H9 (cell line): ENCODE results near the gene CACNA1F. TPM values are rescaled to one million over a fixed set of nuclear protein-coding genes. Genes with fewer than 3 reads are reported as not detected.

Experiments used
- DNase-seq: peaks from one replicate; pipeline ENCODE4 v3.0.0-alpha.2; 2017
- H2AFZ ChIP-seq: one replicate; pipeline ENCODE4 v1.6.1; 2013; ENCODE audit warnings: mild to moderate bottlenecking, low read length, control low read depth, moderate library complexity
- H2AK5ac ChIP-seq: 2 replicates; pipeline ENCODE4 v1.6.1; 2013; ENCODE audit warnings: low read length, control low read depth, mixed read lengths; ENCODE audit not compliant: insufficient read length
- H2BK120ac ChIP-seq: one replicate; pipeline ENCODE4 v1.6.1; 2013; ENCODE audit warnings: low read depth, mild to moderate bottlenecking, low read length, control low read depth, inconsistent platforms; ENCODE audit not compliant: poor library complexity, severe bottlenecking
- H2BK12ac ChIP-seq: 2 replicates; pipeline ENCODE4 v1.6.1; 2013; ENCODE audit warnings: low read length, control low read depth, mixed read lengths, low read depth; ENCODE audit not compliant: insufficient read length
- H2BK15ac ChIP-seq: 2 replicates; pipeline ENCODE4 v1.6.1; 2013; ENCODE audit warnings: low read depth, low read length, control low read depth
- H2BK20ac ChIP-seq: one replicate; pipeline ENCODE4 v1.6.1; 2013; ENCODE audit warnings: low read depth, mild to moderate bottlenecking, low read length, control low read depth, inconsistent platforms; ENCODE audit not compliant: poor library complexity, severe bottlenecking
- H2BK5ac ChIP-seq: 2 replicates; pipeline ENCODE4 v1.6.1; 2013; ENCODE audit warnings: low read length, control low read depth, mixed read lengths; ENCODE audit not compliant: insufficient read length
- H3K14ac ChIP-seq: 2 replicates; pipeline ENCODE4 v1.6.1; 2013; ENCODE audit warnings: low read length, control low read depth; ENCODE audit not compliant: insufficient read depth
- H3K18ac ChIP-seq: 2 replicates; pipeline ENCODE4 v1.6.1; 2013; ENCODE audit warnings: low read depth, mild to moderate bottlenecking, mixed read lengths, low read length, control low read depth; ENCODE audit not compliant: insufficient read length
- H3K23ac ChIP-seq: 2 replicates; pipeline ENCODE4 v1.6.1; 2013; ENCODE audit warnings: low read length, control low read depth, mixed read lengths, low read depth; ENCODE audit not compliant: insufficient read length
- H3K23me2 ChIP-seq: 2 replicates; pipeline ENCODE4 v1.6.1; 2013; ENCODE audit warnings: low read depth, mild to moderate bottlenecking, mixed read lengths, low read length, control low read depth; ENCODE audit not compliant: insufficient read length, poor library complexity, severe bottlenecking
- H3K27ac ChIP-seq: 2 replicates; pipeline ENCODE4 v1.5.1; 2013; ENCODE audit warnings: low read length, control low read depth, mixed read lengths, low read depth; ENCODE audit not compliant: insufficient read length
- H3K27me3 ChIP-seq: 2 replicates; pipeline ENCODE4 v1.6.1; 2013; ENCODE audit warnings: low read length, control low read depth, inconsistent platforms; ENCODE audit not compliant: insufficient read depth
- H3K4ac ChIP-seq: 2 replicates; pipeline ENCODE4 v1.6.1; 2013; ENCODE audit warnings: low read depth, mild to moderate bottlenecking, control low read depth, inconsistent platforms, low read length, moderate library complexity
- H3K4me1 ChIP-seq: 2 replicates; pipeline ENCODE4 v1.6.1; 2013; ENCODE audit warnings: low read length, control low read depth, inconsistent platforms; ENCODE audit not compliant: insufficient read depth
- H3K4me2 ChIP-seq: 2 replicates; pipeline ENCODE4 v1.6.1; 2013; ENCODE audit warnings: low read length, control low read depth, mixed read lengths; ENCODE audit not compliant: insufficient read length, insufficient read depth
- H3K56ac ChIP-seq: 2 replicates; pipeline ENCODE4 v1.6.1; 2013; ENCODE audit warnings: low read depth, mild to moderate bottlenecking, mixed read lengths, low read length, control low read depth; ENCODE audit not compliant: insufficient read length
- H3K79me1 ChIP-seq: 2 replicates; pipeline ENCODE4 v1.6.1; 2013; ENCODE audit warnings: low read depth, mild to moderate bottlenecking, moderate library complexity, low read length, control low read depth, inconsistent platforms; ENCODE audit not compliant: insufficient read depth, poor library complexity, severe bottlenecking
- H3K79me2 ChIP-seq: 2 replicates; pipeline ENCODE4 v1.6.1; 2013; ENCODE audit warnings: low read length, control low read depth, inconsistent platforms; ENCODE audit not compliant: insufficient read depth
- H3K9ac ChIP-seq: 2 replicates; pipeline ENCODE4 v1.6.1; 2013; ENCODE audit warnings: low read length, control low read depth, mixed read lengths; ENCODE audit not compliant: insufficient read length; ENCODE audit errors: extremely low read depth
- H3K9me3 ChIP-seq: one replicate; pipeline ENCODE4 v1.6.1; 2013; ENCODE audit warnings: low read depth, low read length, inconsistent platforms; ENCODE audit not compliant: control insufficient read depth
- H3T11ph ChIP-seq: one replicate; pipeline ENCODE4 v1.6.1; 2013; ENCODE audit warnings: mild to moderate bottlenecking, low read length, control low read depth, inconsistent platforms
- H4K20me1 ChIP-seq: one replicate; pipeline ENCODE4 v1.6.1; 2013; ENCODE audit not compliant: control insufficient read depth, insufficient read length, insufficient read depth
- H4K5ac ChIP-seq: 2 replicates; pipeline ENCODE4 v1.6.1; 2013; ENCODE audit warnings: low read depth, mild to moderate bottlenecking, mixed read lengths, low read length, control low read depth; ENCODE audit not compliant: insufficient read length
- H4K8ac ChIP-seq: replicated peaks from 2 replicates; pipeline ENCODE4 v1.6.1; 2013; ENCODE audit warnings: low read length, control low read depth, mixed read lengths, low read depth; ENCODE audit not compliant: insufficient read length
- H4K91ac ChIP-seq: 2 replicates; pipeline ENCODE4 v1.6.1; 2013; ENCODE audit warnings: low read depth, mild to moderate bottlenecking, moderate library complexity, mixed read lengths, low read length, control low read depth; ENCODE audit not compliant: insufficient read length
- H3K27ac Mint-ChIP-seq, 3 experiments: 2 replicates in 2 of 3; 3 replicates in 1 of 3; pipeline ENCODE4 v1.8.0; 2020 to 2021; ENCODE audit warnings: mixed read lengths in 3 of 3, mild to moderate bottlenecking in 1 of 3, moderate library complexity in 1 of 3
- H3K27me3 Mint-ChIP-seq: 2 replicates; pipeline ENCODE4 v1.8.0; 2021; ENCODE audit warnings: low read depth, mild to moderate bottlenecking, moderate library complexity, mixed read lengths
- H3K36me3 Mint-ChIP-seq, 3 experiments: 2 replicates in 2 of 3; 3 replicates in 1 of 3; pipeline ENCODE4 v1.8.0; 2020 to 2021; ENCODE audit warnings: low read depth in 3 of 3, mixed read lengths in 3 of 3; ENCODE audit not compliant: insufficient read depth in 1 of 3
- H3K4me1 Mint-ChIP-seq, 2 experiments: 2 replicates each; pipeline ENCODE4 v1.8.0; 2020; ENCODE audit warnings: mixed read lengths in 2 of 2
- H3K4me3 Mint-ChIP-seq, 2 experiments: 2 replicates in 1 of 2; 3 replicates in 1 of 2; pipeline ENCODE4 v1.8.0; 2020 to 2021; ENCODE audit warnings: mild to moderate bottlenecking in 2 of 2, mixed read lengths in 2 of 2, moderate library complexity in 1 of 2
- H3K9me3 Mint-ChIP-seq, 2 experiments: 2 replicates in 1 of 2; 3 replicates in 1 of 2; pipeline ENCODE4 v1.8.0; 2020; ENCODE audit warnings: mild to moderate bottlenecking in 2 of 2, mixed read lengths in 2 of 2, moderate library complexity in 1 of 2
- WGBS: extraction: QIAGEN DNeasy Blood & Tissue Kit; methylation state at CpG from one replicate; pipeline ENCODE4 v1.1.7; 2013; ENCODE audit warnings: missing lambda C conversion rate, low lambda C conversion rate, mixed read lengths; ENCODE audit not compliant: insufficient read length; ENCODE audit errors: extremely low coverage; 5-methylcytosine and 5-hydroxymethylcytosine counted together
- total RNA-seq: library from RNA; stranded (reverse); gene quantifications from 2 replicates; pipeline ENCODE4 v1.2.1, GENCODE V29; 2021
- TF ChIP-seq, protein P1 (sequence below): fragments of 200-600 bp; sonication (generic); conservative IDR thresholded peaks from 3 replicates; pipeline ENCODE4 v1.8.0; 2021; ENCODE audit warnings: antibody characterized with exemption, mild to moderate bottlenecking

CACNA1F gene
- total RNA-seq, 1 experiment from 2014 or later: 1.4 TPM

DNA sequence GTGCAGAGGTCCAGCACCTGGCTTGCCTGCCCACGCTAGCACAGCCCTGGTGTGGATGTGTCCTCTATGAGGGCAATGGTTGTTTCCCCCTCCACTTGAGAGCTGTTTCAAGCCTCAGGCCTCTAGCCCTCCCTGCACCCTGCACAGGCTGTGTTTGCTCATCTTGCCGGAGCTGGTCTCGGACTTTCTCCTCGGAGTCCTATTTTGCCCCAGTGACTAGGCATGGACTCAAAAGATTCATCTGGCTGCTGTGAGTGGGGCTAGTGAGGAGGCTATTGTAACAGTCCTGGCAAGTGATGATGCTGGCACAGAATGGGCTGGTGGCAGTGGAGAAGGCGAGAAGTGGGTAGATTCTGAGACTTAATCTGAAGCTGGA, 25.6 kb upstream of the CACNA1F start:
- H3K9me3 Mint-ChIP-seq: peaks cover 67 to 71% of the 10 kb centered on the region in 2 experiments
- H3K27me3 Mint-ChIP-seq: peaks cover 14% of the 10 kb centered on the region
- Histone ChIP-seq H3K14ac (no peak overlapping the region), H3K4me1 (no peaks in the 10 kb centered on the region), H3K27me3 (no peaks in the 10 kb centered on the region), H2BK20ac (no peak overlapping the region), H3K9me3 (peaks cover 12% of the 10 kb centered on the region), H3K9ac (no peak overlapping the region), H3K4me2 (no peak overlapping the region), H3K79me1 (no peaks in the 10 kb centered on the region), H2AFZ (no peak overlapping the region), H4K5ac (no peak overlapping the region), H4K20me1 (no peaks in the 10 kb centered on the region), H3K56ac (no peak overlapping the region), H2AK5ac (no peak overlapping the region), H3K27ac (no peak overlapping the region), H4K8ac (no peak overlapping the region), H3K4ac (no peak overlapping the region), H2BK5ac (no peak overlapping the region), H2BK15ac (no peak overlapping the region), H2BK12ac (no peak overlapping the region), H3K23me2 (no peaks in the 10 kb centered on the region), H4K91ac (no peak overlapping the region), H3K79me2 (no peaks in the 10 kb centered on the region), H3K23ac (no peak overlapping the region), H3T11ph (no peak overlapping the region), H3K18ac (no peak overlapping the region), H2BK120ac (no peak overlapping the region)
- TF ChIP-seq, protein P1, sequence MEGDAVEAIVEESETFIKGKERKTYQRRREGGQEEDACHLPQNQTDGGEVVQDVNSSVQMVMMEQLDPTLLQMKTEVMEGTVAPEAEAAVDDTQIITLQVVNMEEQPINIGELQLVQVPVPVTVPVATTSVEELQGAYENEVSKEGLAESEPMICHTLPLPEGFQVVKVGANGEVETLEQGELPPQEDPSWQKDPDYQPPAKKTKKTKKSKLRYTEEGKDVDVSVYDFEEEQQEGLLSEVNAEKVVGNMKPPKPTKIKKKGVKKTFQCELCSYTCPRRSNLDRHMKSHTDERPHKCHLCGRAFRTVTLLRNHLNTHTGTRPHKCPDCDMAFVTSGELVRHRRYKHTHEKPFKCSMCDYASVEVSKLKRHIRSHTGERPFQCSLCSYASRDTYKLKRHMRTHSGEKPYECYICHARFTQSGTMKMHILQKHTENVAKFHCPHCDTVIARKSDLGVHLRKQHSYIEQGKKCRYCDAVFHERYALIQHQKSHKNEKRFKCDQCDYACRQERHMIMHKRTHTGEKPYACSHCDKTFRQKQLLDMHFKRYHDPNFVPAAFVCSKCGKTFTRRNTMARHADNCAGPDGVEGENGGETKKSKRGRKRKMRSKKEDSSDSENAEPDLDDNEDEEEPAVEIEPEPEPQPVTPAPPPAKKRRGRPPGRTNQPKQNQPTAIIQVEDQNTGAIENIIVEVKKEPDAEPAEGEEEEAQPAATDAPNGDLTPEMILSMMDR: no peak
- no peak for DNase-seq
- H3K36me3 Mint-ChIP-seq: peaks cover 2 to 13% (median 5%) of the 10 kb centered on the region in 3 experiments; a peak in 6 of 7 replicates
- H3K4me3 Mint-ChIP-seq: no peak overlapping the region
- no CpG with 5 or more reads among the region's 5 CpGs for WGBS
- H3K27ac Mint-ChIP-seq: no peak overlapping the region
- peaks cover 8 to 12% of the 10 kb centered on the region in 2 experiments for H3K4me1 Mint-ChIP-seq
